Omental fat pad (tissue), 4 donors: ENCODE data around the gene SAFB. TPM values are rescaled to one million over a fixed set of nuclear protein-coding genes. Genes with fewer than 3 reads are reported as not detected.

Experiments
- ATAC-seq: fragments of 150-250 bp; one replicate; pipeline ENCODE4 v1.9.1; 2016; ENCODE audit warnings: mild to moderate bottlenecking, moderate library complexity; ENCODE audit not compliant: low FRiP score
- DNase-seq: peaks from one replicate; pipeline ENCODE4 v3.0.0-alpha.2; 2019; ENCODE audit warnings: low spot score
- total RNA-seq, 4 donors: library from RNA; depleted of rRNA; stranded (reverse); fragments of >200 nt; gene quantifications; one replicate each; pipeline ENCODE4 v1.1.0, GENCODE V29; 2016
- TF ChIP-seq, protein P1 (sequence below), 3 donors: fragments of 450-650 bp; IDR thresholded peaks; one replicate each; pipeline ENCODE4 v1.5.1; 2016 to 2017; ENCODE audit warnings: antibody characterized with exemption in 3 of 3, mild to moderate bottlenecking in 3 of 3, moderate library complexity in 2 of 3

The SAFB gene
- total RNA-seq, 4 donors from 2014 or later: 56.7 to 139 (median 86.9) TPM

DNA sequence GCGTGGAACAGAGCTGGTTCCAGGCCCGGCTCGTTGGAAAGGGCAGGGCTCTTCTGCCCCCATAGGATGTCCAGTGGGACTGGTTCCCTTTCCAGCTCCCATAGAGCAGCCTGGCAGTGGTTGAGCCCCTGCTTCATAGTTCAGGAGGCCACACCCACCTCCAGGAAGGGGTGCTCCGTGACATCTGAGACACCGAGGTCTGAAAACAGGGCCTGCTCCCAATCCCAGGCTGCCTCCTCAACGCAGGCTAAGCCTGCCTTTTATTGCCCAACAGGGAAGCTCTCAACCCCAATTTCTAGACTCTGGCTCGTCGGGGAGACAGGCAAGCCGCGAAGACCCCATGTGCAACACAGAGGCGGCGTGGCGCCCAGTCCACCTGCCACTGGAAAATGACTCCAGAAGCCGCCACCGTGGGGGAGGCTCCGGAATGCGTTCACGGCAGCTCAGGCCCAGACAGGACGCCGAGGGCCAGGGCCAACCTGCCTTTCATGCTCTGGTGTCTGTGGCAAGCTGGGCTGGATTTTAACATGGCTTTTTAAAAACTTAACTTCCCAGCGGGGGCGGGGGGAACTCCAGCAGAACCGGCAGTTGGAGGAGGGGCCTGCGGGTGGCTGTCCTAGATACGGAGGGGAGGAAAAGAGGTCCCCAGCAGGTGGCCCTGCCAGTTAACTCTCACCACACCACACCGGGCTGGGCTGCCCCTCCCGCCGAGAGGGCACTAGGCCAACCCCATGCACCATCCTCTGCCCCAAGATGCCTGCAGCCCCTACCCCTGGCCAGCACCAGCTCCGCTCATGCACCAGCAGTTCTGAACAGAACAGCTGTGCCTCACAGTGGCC is 37.2 kb upstream of the SAFB start:
- DNase-seq: no peak

DNA sequence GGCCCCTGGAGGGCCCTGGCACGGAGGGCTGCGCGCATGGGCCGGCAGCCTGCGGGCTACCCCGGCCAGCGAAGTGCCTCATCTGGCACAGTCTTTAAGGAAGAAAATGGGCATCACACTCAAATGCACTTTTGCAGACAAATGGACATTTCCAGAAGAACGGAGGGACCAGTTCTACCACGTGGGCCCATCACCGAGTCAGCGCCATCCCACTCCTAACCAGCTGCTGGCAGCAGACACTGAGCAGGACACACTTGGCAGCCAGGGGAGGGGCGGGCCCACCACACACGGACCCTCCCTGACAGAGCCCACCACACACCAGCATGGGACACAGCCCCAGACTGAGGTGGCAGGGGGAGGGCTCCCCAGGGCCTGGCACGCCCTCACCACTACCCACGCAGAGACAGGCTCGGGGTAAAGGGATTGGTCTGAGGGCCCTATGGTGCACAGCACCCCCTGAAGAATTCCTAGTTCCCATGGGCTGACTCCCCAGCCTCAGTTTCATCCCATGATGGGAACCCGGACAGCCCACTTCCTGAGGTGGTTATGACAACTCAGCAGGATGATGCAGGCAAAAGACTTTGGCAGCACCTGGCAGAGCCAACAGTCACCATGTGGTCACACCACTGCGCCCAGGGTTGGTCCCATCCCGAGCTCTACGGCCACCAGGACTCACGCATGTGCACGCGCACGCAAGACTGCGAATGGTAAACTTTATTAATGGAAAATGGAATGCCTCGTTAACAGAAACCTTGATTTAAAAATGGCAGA is 36.4 kb upstream of the SAFB start:
- TF ChIP-seq, protein P1, sequence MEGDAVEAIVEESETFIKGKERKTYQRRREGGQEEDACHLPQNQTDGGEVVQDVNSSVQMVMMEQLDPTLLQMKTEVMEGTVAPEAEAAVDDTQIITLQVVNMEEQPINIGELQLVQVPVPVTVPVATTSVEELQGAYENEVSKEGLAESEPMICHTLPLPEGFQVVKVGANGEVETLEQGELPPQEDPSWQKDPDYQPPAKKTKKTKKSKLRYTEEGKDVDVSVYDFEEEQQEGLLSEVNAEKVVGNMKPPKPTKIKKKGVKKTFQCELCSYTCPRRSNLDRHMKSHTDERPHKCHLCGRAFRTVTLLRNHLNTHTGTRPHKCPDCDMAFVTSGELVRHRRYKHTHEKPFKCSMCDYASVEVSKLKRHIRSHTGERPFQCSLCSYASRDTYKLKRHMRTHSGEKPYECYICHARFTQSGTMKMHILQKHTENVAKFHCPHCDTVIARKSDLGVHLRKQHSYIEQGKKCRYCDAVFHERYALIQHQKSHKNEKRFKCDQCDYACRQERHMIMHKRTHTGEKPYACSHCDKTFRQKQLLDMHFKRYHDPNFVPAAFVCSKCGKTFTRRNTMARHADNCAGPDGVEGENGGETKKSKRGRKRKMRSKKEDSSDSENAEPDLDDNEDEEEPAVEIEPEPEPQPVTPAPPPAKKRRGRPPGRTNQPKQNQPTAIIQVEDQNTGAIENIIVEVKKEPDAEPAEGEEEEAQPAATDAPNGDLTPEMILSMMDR (IDR thresholded peaks at IDR 0.05): no peak
- DNase-seq (no peak), ATAC-seq (no peak)

More for the DNA sequence above, 37.2 kb upstream of the SAFB start:
- TF ChIP-seq, protein P1 (IDR thresholded peaks at IDR 0.05): no peak
- ATAC-seq: no peak

DNA sequence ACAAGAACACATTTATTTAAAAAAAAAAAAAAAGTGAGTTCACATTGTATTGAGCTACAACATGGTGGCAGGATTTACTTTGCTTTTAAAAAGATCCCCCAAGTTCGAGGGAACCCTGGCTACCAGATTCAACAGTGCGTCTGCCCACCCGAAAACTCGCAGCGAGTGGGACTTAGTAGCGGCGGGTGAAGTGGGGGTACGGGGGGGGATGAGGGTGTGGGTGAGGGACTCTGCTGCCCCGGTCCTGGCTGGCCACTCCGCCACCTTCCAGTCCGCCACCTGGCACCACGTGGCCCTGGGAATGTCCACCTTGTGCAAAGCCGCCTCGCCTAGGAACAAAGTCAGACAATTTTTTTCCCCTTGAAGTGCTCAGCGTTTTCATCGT is 35.8 kb upstream of the SAFB start:
- no peak for DNase-seq
- TF ChIP-seq, protein P1 (IDR thresholded peaks at IDR 0.05): no peak
- no peak for ATAC-seq

DNA sequence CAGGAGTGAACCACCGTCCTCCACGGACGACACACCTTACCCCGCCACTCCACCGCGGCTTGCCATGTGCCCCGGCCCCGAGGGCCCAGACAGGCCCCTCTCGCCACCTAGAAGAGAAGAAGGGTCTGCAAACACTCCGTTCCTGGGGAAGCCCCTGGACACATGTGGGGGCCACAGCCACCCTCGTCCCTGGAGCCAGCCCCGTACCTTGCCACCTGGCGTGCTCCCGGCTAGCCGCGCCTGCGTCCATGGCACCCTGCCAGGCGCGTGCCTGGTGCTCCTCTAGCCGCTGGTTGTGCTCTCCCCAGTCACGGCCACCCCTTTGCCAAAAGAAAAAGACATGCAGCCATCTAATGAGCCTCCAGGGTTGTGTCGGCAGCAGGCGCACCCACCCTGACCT is 35.2 kb upstream of the SAFB start:
- DNase-seq (no peak), ATAC-seq (no peak)
- TF ChIP-seq, protein P1 (IDR thresholded peaks at IDR 0.05): no peak

DNA sequence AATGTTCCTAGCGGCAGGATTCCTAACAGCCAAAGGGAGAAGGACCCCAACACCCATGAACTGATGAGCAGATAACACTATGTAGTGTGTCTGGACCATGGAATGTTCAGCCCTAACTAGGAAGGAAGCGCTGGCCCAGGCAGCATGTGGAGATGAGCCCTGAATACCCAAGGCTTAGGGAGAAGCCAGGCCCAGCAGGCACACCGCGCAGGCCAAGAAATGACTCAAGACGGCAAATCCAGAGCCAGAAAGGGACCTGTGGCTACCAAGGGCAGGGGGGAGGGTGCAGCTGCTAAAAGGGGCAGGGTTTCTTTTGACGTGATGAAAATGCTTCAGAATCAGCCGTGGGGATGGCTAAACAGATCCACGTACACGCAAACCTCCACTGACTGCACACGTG is 34.4 kb upstream of the SAFB start:
- ATAC-seq (no peak), DNase-seq (no peak)
- TF ChIP-seq, protein P1 (IDR thresholded peaks at IDR 0.05): no peak

DNA sequence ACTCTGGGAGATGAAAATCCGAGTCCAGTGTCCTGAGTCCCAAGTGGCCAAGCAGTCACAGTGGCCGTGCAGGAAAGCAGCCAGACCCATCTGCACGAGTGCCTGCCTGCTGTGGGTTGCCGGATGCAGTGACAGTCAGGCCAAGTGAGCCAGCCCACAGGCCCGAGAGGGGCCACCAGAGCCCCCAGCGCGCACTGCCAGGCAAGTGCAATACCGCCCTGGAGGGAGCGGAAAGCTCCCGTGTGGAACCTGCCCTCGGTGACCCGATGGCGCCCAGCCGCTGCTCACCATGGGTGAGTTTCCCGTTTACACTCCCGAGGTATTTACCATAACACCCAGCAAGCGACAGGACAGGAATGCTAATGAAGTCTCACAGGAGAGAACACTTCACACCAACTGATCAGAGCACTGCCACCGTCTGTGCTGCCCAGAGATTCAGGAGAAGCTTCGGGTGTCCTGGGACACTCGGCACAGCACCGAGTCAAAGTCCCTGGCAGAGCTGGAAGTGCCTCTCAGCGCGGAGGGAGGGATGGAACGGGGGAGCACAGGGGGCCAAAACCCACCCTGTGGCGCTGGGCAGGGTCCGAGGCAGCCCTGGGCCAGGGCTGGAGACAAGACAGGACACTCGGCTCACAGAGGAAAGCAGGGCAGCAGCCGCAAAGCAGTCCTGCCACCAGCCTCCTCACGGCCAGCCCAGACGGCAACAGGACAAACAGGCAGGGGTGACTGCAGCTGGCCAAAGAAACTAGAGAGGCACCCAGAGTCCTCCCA is 33.8 kb upstream of the SAFB start:
- TF ChIP-seq, protein P1 (IDR thresholded peaks at IDR 0.05): no peak
- DNase-seq (no peak), ATAC-seq (no peak)
